Stimulated activated CD4-positive, alpha-beta T cell treated with anti-CD3 and anti-CD28 coated beads, Interleukin-15, amount 100 ng/mL, for 24 hours (primary cell): ENCODE data around the gene GIGYF2.

Source experiments
- DNase-seq: peaks from one replicate; pipeline ENCODE4 v3.0.0-alpha.2; 2020

GIGYF2 gene

DNA sequence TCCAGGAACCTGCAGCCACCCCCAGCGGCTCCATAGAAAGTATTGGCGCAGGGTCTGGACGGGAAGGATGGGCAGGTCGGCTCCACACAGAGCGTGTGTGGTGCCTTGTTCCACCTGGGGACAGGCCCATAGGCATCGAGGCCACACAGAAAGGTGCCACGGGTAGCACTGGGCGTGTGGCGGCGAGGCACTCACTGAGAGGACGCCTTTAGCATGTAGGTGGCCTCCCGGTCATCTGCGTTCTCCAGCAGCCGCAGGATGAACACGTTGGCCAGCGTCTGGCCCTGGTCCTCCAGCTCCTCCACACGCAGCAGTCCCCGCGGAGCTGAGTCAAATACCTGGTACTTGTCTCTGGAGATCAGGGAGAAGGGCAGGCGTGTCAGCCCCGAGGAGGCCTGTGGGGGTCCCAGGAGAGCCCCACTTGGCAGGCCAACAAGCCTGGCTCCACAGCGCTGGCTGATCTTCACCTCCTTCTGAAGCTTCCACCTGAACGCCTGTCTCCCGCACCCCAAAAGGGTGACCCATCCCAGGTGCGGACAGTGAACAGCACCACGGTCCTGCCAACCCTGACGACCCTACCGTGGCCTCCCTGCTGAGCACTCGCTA, 186.1 kb downstream of the GIGYF2 start:
- no peak for DNase-seq

DNA sequence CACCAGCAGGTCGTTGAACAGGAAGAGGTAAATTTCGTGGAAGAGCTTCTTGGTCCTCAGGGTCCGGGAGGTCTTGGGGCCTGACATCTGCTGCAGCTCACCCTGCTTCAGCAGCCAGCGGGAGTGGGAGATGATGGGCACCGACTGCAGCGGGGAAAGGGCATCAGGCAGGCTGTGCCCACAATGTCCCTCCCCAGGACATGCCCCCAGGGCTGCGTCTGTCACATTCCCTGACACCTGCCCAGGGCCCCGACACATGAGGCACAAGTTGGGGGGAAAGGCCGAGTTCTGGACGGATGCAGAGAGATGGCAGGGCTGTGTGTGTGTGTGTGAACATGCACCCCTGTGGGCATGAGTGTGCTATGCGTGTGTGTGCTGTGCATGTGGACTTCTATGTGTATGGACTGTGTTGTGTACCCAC, 186.9 kb downstream of the GIGYF2 start:
- DNase-seq, result no peak

DNA sequence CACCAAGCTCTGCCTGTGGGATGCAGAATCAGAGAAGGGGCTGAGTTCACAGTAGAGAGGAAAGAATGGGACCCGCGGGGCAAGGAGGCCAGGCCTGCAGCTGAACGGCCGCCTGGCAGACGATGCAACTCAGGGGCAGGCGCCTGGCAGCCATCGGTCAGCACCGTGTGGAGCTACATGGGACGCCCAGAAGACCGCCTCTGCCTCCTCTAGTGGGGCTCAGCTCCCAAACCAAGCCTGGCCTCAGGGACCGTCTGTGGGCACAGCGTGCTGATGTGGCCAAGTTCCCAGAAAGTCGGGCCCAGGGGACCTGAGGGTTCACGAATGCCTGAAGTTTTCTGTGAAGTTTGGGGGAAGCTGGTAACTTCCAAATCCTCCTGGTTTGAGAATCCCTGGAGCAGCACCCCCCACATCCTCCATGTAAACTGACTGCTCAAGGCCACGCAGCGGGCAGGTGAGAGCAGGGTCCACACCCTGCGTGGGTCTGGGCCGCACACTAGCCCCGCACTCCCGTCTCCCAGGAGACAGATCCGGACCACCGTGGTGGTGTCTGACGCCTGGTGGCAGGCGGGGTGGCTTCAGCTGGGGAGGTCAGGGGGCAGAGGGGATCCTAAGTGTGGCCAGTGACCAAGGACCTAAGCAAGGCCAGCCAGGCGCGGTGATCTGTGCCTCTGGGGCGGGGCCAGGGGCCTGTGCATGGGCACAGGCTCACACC, 187.6 kb downstream of the GIGYF2 start:
- no peak for DNase-seq

DNA sequence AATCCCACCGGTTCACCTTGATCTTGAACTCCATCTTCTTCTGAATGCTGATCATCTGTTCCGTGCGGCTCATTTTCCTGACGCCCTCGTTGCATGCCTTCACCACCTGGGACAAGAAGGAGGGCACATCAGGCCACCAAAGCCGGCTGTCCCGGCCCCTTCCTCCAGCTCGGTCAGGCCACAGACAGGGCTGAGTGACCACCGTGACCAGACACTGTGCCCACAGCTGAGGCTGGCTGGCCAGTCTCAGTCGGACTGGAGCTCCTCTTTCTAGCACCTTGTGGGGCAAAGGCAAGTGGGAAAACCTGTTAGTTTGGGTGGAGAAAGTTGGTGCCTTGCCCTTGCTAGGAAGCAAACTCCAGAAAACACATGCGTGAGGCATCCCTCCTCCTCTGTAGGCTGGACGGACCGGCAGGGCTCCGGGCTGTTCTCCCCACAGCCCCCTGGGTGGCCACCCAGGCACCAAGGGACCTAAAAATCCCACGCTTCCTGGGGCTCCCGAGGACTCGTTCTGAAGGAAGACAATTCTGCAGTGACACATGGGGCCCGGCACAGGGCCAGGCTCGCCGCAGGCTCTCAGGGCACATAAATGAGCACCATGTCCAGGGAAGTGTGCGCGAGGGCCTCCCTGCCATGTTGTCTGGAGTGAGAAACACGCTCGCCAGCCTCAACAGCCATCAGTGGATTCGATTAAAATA, 188.3 kb downstream of the GIGYF2 start:
- DNase-seq, result no peak

DNA sequence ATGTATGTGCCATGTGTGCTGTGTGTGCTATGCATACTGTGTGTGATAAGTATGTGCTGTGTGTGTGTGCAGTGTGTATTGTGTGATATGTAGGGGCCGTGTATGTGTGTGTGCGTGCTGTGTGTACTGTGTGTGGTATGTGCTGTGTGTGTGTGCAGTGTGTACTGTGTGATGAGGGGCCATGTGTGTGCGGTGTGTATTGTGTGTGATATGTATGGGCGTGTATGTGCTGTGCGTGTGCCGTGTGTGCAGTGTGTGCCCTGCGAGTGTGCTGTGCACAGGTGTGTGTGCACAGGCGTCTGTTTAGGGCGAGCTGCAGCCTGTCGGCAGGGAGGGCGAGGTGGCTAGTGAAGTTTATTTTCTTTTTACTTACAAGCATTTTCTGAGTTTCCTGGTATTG, 189.0 kb downstream of the GIGYF2 start:
- no peak for DNase-seq

DNA sequence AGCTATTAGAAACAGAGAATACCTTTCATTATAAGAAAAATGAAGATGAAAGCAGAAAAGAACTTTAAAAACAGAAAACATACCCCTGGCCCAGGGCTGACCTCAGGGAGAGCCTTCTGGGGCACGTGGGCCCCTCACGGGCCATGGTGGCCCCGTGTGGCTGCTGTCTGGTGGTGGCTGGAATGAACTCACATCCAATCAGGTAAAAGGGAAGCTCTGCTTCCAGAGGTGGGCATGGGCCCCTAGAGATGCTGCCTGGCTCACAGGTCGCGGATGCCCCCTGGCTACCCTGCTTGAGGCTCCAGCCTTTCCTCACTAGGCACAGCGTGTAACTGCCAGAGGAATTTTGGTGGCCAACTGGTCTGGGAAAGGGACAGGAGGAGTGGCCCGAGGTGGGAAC, 189.5 kb downstream of the GIGYF2 start:
- DNase-seq, result no peak

DNA sequence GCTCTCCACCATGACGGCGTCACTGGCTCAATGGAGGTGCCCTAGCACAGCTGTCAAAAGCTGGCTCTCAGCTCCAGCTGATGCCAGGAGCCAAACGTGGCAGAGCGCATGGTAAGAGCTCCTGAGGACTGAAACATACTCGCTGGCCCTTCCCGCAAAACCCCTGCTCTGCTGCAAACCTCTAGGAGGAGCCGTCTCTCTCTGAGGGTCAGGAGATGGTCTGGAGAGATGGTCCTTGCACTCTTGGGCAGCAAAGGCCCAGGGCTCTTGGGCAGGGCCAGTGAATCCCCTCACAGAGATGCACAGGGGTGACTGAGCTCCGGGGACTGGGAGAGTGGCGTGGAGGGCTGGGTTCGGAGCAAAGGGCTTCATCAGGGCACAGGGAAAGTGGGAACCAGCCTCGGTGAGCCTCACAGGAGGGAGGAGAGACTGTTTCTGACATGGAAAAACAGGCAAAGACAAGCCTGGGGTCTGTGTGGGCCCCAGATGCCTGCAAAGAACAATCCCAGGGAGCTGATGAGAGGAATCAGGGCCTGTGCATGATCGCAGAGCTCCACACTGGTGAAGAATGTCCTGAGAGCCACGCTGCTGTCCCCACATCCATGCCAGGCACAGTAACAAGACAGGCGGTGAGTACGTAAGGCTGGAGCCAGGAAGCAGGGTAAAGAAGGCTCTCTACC, 190.2 kb downstream of the GIGYF2 start:
- no peak for DNase-seq

DNA sequence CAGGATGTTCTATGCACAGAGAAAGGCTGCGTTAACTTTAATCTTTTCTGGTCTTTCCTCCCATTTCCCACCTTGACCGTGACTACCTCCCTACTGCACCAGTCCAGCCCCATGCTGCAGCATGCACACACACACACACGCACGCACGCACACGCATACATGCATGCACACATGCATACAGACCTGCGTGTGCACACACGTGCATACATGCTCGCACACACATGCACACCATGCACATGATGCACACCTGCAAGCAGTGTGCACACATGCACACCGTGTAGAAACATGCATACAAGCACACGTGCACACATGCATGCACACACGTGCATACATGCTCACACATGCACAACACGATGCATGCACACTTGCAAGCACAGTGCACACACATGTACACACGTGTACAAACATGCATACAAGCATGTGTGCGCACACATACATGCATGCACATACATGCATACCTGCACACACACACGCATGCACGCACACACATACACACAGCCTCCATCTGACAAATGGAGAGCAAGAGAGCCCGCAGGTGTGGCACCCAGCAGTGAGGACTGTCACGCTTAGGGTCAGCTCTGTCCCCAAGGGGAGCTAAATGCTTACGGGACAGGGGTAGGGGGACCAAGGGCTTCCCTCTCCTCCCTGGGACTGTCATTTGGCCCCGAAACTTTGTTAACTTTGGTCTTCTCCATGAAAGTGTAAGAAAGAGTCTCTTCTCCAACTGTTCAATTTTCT, 191.1 kb downstream of the GIGYF2 start:
- DNase-seq, result no peak

DNA sequence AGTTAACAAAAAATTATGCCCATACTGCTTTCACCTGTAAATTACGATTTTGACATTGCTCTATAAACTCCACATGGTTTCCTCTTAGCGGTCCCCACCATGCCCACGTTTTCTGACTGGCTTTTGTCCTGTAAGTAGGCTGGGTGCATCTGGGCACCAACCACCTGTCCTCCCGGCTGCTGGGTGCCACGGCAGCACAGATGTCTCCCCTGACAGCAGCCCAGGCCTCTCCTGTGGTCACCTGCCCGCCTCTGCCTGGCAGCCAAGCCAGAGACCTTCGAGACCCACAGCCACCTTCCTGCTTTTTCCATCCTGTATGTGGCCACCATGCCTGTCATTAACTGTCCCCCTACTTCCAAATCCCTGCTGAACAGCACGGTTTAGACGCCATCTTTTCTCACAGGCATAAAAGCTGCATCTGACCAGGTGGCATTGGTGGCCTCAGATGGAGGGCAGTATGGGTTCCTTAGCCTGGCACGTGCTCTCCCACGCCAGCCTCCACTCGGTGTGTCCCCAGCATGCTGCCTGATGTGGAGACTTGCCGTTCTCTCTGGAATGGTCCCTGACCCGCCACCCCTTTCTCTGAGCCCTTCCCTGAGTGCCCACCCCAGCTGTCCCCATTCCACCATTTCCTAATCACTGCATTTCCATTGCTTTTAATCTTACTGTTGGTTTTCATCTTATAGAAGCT, 191.9 kb downstream of the GIGYF2 start:
- DNase-seq, result no peak

DNA sequence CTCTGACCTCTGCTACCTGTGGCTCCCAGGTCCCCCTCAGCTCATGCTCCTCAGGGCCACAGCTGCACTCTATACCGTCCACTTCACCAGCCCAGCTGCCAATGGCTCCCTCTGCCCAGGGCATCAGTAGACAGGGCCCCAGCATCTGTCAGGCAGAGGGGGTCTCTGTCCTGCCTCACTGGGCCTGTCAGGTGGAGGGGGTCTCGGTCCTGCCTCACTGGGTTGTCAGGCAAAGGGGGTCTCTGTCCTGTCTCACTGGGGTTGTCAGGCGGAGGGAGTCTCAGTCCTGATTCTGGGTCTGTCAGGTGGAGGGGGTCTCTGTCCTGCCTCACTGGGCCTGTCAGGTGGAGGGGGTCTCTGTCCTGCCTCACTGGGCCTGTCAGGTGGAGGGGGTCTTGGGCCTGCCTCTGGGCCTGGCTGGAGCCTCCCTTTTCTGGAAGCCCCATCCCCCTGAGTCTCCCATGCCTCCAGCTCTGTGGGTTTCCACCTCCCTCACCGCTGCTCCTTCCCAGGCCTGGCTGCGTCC, 192.8 kb downstream of the GIGYF2 start:
- DNase-seq, result no peak

DNA sequence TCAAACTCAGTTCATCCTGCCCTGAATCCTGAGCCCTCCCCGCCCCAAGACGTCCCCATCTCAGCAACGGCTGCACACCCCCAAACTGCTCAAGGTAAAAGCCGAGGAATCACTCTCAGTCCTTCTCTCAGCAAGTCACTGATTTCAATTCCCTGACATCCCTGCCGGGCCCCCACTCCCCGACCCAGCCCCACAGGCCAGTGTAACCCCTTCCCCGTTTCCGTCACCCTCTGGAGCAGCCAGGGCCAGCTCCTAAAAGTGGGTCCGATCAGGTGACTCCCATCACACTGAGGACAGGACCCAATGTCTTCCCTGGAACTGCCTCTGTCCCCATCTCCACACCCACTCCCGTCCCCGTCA, 193.4 kb downstream of the GIGYF2 start:
- no peak for DNase-seq

DNA sequence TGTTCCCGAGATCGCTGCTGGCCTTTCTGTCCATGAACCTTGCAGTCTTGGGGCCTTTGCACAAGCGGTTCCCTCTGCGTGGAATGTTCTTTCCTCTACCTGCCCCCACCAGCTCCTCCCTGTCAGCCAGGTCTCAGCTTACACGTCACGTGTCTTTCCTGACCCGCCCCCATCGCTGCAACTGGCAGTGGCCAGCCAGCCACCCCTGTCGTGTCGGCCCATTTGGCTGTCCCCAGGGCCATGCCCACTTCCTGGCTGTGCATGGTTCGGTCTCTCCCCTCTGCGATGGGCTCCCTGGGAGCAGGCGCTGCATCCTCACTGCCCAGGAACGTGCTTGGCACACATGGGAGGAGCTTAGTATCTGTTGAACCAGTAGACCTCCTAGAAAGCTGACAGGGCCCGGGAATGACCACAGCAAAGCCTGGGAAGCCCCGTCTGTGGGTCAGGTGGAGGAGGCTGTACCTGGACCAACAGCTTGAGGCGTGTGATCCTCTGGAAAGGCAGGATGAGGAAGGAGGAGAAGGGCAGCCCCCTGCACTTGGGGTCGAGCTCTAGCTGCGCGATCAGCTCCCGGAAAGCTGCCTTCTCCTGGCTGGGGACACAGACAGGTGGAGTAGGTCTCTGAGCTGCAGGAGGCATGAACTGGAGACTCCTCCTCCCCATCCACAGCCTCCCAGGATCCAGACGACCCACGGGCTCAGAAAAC, 193.9 kb downstream of the GIGYF2 start:
- DNase-seq, result no peak

DNA sequence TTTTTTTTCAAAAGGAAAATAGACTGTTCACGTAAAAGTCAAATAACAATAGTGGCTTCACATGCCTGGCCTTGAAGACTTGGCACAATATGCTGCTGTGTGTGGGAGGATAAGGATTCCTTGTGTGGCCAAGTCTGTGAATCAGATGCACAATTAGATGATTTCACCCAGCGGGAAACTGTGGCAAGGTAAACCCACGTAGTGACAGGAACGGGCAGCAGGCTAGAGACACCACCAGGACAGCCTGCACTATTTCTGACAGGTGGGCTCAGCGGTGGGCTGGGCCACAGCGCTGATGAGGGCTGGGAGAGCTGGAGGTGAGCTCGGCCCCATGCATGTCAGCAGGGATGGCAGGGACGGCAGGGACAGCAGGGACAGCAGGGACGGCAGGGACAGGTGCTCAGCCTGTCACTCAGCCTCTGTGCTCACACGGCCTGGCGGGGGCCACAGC, 194.5 kb downstream of the GIGYF2 start:
- no peak for DNase-seq

DNA sequence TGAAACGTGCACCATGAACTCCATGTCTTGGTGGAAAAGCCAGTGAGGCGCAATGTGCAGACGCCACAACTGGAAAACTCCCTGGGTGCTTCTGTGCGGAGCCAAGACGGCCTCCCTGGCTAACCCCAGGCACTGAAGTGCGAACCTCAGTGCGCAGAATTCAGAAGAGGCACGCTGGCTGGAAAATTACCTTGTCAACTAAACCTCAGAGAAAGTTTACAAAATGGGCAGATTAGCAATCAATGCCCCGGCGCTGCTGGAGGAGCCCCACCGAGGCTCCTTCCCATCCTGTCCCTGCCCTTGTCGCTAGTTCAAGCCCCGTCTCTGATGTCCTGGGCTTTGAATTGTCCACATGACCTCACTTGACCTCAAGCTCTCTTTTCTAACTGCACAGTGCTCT, 195.1 kb downstream of the GIGYF2 start:
- DNase-seq, result no peak

DNA sequence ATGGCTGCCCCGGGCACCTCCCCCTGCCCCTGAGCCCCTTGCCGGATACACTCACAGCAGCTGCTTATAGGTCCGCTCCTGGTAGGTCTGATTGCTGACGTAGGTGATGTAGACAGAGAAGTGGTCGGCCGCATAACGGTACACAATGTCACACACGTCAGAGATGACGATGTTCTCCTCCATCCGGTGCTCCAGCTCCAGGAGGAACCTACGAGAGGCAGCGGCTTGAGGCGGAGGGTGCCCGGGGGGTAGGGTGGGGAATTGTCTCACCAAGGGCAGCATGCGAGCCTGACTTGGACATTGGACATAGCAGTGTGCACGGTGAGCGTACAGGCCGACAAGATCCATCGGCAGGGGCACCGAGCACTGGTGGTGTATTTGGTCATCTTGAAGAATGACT, 195.7 kb downstream of the GIGYF2 start:
- DNase-seq, result no peak

DNA sequence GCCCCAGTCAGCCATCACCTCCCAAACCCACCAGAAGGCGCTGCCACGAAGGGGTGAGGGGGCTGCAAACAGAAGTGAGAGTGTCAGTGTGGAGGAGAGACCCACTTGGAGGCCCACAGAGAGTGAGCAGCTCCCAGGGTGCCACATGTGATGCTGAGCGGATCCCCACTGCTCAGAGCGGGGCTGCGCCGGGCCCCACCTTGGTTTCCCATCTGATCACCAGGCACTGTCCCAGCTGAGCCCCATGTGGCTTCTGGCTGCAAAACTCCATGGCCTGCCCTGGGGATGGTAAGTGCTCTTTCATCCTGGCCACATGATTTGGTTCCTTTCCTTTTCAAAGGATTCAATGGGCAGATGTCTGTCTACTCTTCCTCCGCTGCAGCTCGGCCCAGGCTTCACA, 196.7 kb downstream of the GIGYF2 start:
- no peak for DNase-seq

DNA sequence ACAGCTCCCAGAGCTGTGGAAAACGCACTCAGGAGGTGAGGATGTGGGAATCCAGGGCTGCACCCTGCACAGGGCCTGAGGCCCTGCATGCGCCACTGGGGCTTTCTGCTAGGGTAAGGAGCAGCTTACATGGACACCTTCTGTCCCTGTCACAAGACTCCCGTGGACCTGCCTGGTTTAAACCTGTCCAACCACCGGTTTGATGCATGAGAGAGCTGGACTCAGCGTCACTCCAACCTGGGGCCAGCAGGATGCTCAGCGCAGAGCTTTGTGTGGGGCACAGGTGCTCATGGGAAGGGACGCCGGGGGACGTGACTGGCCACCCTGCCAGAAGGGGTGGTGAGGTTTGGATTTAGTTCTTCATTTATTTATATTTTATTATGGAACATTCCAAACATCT, 197.1 kb downstream of the GIGYF2 start:
- no peak for DNase-seq

DNA sequence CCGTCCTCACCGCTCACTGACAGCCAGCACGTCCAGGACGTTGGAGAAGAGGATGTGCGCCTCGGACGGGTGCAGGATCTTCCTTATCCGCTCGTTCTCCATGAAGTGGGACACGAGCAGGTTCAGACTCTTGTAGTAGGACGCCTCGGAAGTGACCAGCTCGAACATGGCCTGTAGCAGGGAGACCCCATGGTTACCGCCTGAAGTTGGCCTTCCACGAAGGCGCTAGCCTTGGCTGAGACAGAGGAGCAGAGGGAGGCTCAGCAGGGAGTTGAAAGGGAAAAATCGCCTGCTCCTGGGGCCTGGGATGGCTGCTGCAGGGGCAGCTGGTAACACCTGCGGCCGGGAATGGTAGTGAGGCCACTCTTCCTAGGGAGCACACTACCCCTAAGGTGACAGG, 197.6 kb downstream of the GIGYF2 start:
- no peak for DNase-seq

DNA sequence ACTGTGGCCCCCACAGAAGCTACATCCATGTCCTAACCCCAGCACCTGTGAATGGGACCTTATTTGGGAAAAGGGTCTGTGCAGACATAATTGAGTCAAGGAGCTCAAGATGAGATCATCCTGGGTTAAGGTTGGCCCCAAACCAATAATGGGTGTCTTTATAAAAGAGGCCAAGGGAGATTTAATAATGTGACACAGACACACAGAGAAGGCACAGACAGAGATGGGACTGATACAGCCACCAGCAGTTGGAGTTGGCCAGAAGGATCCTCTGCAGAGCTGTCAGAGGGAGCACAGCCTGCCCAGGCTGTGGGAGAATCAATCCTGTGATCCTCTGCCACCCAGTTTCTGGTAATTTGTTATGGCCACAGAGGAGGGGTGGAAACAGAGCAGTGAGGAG, 199.0 kb downstream of the GIGYF2 start:
- DNase-seq, result no peak

DNA sequence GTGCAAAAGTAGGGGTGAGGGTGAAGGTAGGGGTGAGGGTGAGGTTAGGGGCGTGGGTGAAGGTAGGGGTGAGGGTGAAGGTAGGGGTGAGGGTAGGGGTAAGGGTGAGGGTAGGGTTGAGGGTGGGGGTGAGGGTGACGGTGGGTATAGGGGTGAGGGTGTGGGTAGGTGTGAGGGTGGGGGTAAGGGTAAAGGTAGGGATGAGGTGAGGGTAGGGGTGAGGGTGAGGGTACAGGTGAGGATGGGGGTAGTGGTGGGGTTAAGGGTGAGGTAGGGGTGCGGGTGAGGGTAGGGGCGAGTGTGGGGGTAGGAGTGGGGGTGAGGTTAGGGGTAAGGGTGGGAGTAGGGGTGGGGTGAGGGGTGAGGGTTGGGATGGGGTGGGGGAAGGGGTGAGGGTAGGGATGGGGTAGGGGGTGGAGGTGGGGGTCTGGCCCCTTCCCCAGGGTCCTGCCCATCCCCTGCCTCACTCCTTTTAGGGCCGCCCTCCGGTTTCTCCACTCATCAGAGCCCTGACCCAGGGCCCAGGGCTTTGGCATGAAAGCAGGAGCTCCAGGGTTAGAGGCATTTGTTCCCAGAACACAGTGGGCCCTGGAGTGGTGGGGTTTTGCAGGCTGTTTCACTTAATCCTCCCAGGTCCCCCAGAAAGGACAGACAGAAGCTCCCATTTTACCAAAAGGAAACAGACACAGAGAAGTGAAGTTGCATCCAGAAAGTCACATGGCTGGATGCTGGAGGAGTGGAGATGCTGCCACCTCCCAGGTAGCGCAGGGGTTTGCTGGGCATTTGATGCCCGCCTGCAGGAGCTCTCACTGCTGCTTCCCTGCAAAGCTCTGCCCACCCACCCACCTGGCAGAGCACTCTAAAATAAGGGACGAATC, 199.8 kb downstream of the GIGYF2 start:
- no peak for DNase-seq
